GF-D8 (cell line): Measurements from ENCODE around the gene CYBC1.
"Not testable (repeated sequence)": the region's sequence is repeated elsewhere in the genome, so short reads cannot be mapped to it uniquely, and the experiment has no call there.

ENCODE experiments used
- DNase-seq: peaks from one replicate; lab custom pipeline; 2025; lab: John Stamatoyannopoulos, UW

The CYBC1 gene

DNA sequence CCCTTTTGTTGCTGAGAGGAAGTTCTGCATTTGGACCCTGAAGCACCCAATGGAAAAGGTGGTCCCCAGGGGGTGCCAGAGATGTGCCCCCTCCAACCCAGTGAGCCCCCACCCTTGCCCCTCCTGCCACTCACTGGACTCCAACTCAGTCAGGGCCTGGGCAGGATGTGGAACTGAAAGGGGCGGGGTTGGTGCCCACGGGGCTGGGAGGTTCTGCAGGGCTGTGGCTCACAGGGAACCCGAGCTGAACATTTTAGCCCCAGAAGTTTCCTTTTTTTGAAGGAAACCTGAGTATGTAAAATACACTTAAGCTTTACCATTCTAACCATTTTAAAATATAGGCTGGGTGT, 16.4 kb downstream of the CYBC1 start:
- DNase-seq, result no peak

DNA sequence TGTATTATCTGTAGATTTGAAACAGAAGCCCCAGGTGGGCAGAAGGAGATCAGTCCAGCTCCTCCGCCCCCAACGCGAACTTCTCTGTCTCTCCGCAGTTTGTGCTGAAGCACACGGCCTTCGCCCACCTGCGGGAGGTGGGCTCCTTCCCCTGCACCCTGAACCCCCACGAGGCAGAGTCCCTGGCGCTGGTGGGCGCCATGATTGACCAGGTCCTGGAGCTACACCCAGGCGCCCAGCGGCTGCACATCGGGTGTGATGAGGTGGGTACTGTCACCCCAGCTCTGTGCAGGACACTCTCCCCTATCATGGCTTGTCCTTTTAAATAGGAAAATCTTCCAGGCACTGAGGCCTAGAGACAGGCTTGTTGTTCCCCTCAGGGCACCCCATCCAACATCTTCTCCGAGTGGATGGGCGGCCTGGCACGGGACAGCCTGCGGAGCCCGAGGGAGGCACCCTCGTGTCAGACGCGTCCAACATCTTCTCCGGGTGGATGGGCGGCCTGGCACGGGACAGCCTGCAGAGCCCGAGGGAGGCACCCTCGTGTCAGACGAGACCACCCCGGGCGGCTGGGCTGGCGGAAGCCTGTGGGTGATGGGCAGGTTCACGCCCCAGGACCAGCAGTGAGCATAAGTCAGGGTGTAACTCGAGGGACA, 16.9 kb downstream of the CYBC1 start:
- no peak for DNase-seq

DNA sequence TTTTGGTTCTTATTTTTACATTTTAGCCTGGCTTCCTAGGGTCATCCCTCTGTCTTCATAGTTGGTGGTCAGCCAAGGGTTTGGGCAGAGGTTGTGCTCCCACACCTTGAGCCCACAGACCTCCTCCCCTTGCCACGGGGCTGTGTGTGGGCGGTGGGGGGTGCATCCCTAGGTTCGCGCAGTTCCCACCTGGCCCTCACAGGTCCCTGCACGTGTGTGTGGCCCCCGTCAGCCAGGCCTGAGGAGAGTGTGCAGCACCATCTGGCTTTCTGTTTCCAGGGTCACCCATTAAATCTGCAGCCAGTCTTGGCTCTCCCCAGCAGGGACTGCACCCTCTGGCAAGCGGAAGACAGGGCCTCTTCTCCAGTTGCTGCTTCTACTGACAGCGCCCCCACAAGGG, 18.5 kb downstream of the CYBC1 start:
- no peak for DNase-seq

DNA sequence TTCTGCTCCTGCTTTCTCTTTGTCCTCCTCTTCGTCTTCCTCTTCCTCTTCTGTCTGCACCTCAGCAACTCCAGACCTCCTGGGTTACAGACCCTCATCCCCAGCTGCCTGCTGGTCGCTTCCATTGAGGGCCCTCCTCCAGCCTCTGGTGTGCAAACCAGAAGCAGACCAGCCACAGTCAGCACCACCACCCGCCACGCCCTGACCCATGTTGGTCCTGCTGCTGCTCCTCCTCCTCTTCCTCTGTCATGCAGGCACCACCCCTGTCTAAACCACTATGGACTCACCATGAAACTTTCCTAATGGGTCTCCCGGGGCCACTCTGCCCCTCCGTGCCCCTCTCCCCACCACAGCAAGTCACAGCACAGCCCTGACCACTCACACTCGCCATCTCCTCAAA, 20.7 kb downstream of the CYBC1 start:
- no peak for DNase-seq

DNA sequence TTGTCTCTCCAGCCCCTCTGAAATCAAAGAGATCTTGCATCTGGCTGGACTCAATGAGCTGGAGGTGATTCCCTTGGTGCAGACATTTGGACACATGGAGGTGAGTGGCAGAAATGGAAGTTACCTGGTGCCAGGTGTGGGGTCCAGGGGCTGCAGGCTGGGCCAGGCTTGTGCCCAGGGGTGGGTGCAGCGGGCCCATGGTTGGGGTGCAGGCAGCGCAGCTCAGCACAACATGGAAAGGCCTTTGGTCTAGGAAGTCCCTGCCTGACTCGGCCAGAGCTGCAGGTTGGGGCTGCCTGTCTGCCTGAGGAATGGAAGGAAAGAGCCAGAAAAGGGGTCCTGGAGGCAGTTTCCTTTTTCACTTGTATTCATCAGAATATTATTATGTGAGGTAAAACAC, 22.0 kb downstream of the CYBC1 start:
- DNase-seq, result no peak

DNA sequence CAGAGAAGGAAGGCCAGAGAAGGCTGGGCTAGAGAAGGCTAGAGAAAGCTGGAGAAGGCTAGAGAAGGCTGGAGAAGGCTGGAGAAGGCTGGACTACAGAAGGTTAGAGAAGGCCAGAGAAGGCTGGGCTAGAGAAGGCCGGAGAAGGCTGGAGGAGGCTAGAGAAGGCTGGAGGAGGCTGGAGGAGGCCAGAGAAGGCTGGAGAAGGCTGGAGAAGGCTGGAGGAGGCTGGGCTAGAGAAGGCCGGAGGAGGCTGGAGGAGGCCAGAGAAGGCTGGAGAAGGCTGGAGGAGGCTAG, 25.7 kb downstream of the CYBC1 start:
- DNase-seq, result no peak

DNA sequence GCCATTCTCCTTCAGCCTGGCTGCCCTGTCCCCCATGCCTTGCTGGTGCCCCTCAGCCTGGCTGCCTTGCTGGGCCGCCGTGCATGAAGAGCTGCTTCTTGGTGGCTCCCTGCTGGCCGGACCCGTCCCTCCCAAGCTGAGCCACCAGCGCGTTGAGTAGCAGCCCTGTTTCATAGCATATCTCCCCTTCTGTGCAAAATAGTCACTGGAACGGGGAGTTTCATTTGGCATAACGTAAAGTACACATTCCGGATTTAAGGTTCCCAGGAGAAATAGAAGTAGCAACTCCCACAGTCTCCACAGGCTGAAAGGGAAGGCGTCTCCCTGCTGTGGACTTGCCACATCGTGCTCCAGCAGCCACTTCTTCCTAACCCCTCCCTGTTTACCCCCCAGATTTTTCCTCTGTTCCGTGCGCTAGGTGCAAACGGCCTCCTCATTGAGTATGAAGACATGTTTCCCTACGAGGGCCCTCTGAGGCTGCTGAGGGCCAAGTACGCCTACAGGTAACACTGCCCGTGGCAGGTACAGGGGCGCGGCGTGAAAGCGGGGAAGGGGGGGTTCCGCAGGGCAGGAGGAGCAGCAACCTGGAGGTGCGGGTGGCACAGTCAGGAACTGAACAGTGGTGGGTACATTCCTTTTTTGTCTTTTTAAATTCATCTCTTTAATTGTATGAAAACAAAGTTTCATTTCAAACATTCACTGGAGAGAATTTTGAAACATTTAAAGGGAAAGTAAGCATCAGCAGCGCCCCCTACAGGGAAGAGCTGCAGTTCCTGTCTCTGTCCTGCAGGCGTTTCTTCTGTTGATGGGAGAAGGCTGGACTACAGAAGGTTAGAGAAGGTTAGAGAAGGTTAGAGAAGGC, 26.3 kb downstream of the CYBC1 start:
- DNase-seq, result no peak

DNA sequence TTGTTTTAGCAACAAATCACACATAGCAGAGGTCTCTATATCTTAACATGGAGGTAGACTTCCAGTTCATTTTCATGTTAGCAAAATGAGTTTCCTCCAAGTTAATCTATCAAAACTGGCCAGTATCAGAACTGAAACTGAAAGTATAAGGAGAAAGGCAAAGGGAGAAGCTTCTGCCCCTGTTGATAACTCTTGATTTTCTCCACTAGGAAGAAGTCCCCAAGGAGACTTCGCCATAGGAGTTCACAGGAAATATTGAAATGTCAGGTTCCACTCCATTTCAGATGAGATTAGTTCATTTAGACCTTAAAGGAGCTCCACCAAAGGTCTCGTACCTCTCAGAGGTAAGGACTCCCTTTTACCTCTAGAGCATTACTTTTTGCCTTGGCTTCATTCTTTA, 31.0 kb downstream of the CYBC1 start:
- no peak for DNase-seq

DNA sequence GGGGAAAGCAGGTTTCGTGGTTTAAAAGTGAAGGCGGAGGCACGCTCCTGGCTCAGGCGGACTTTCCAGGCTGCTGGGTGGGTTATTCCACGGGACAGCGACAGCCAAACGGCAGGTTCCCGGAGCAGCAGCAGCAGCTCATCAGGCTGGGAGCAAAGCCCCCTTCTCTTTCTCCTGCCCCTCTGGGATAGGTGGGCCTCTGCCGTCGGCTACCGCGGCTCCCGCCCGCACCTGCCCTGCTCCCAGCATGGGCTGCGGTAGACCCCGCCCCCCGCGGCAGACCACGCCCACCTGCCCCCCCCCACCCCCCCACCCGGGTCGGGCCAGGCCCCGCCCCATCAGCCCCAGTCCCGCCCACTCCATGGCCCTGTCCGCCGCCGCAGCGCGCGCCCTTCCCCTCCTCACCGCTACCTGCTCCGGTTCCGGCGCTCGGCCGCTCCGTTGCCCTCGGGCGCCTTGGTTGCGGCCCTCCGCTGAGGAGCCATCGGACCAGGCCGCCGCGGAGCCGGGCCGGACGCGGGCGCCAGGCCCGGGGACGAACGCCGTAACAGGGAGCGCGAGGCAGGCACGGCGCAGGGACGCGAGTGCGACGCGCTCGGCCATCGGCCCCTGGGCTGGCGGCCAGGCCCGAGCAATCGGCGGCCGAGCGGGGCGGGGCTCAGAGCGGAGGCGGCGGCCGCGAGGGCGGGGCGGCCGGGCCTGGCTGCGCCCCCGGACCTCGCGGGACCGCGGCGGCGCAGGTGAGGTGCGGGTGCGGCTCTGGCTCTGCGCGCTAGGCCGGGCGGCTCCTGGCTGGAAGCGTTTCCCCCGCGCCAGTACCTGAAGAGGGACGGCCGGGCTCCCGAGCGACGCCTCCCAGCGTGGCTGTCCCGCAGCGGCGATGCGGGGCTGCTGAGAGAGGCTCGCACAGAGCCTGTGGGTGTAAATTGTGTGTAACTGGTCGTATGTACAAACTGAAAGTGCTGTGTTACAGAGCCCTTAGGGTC, 32.3 kb downstream of the CYBC1 start, which contains the start of the genes HEXD and OGFOD3:
TSS of gene HEXD (plus strand) at position 347 of the 986 bp plus-strand sequence. CDS start 1,453 bp downstream, outside the sequence.
TSS of gene OGFOD3 (minus strand) at position 586 of the 986 bp plus-strand sequence. CDS start at position 485, 101 bp downstream.
- DNase-seq, result peak; percentile 24

DNA sequence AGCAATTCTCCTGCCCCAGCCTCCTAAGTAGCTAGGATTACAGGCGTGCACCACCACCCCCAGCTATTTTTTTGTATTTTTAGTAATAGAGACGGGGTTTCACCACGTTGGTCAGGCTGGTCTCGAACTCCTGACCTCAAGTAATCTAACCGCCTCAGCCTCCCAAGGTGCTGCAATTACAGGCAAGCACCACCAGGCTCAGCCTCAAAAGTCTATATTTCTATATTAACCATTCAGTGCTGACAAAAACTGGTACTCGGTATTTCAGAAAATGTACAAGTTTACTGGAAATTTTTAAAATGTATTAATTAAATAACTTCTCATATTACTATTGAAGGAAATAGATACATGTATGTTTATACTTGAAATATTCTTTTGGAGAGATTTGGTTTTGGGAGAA, 33.8 kb downstream of the CYBC1 start:
- no peak for DNase-seq

DNA sequence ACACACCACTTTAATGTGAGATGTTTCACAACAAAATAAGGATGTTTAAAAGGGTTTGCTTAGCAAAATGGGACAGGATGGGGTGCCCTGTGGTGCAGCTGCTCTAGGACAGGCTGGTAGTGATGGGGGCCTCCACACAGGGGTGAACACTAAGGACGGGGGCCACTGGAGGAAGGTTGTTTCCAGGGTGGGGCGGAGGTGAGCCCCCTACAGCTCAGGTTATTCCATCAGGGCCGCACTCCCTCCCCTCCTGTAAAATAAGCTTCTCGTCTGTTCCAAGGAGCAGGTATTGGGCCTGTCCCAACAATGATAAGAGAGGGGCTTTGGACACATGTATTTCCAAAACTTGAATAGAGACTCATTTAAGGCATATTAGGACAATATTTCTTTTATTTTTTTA, 34.3 kb downstream of the CYBC1 start:
- DNase-seq, result no peak

DNA sequence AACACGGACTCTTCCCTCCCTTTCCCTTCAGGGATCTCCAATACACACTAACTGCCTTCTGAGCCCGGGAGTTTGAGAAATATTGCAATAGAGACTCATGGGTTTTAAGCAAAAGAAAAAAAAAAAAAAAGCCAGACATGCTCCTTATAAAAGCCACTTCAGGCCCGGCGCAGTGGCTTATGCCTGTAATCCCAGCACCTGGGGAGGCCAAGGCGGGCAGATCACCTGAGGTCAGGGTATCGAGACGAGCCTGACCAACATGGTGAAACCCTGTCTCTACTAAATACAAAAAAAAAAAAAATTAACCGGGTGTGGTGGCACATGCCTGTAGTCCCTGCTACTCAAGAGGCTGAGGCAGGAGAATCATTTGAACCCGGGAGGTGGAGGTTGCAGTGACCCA, 34.8 kb downstream of the CYBC1 start:
- DNase-seq, result no peak

DNA sequence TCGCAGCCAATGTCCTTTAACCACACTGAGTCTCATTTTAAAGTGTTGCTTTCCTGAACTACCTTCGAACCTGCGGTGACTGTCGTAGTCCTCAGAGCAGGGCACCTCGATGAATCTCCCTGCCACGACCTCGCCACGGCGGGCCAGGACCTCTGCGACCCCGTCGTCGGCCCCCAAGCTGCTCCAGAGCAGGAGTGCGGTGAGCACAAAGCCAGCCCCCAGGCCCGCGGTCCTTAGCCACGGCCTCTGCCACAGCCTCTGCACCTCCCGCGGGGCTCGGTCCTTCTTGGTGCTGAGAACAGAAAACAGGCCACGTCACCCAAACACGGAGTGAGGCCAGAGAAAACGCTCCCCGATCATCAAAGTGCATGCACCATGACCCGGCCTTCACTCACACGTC, 35.2 kb downstream of the CYBC1 start:
- DNase-seq, result no peak

DNA sequence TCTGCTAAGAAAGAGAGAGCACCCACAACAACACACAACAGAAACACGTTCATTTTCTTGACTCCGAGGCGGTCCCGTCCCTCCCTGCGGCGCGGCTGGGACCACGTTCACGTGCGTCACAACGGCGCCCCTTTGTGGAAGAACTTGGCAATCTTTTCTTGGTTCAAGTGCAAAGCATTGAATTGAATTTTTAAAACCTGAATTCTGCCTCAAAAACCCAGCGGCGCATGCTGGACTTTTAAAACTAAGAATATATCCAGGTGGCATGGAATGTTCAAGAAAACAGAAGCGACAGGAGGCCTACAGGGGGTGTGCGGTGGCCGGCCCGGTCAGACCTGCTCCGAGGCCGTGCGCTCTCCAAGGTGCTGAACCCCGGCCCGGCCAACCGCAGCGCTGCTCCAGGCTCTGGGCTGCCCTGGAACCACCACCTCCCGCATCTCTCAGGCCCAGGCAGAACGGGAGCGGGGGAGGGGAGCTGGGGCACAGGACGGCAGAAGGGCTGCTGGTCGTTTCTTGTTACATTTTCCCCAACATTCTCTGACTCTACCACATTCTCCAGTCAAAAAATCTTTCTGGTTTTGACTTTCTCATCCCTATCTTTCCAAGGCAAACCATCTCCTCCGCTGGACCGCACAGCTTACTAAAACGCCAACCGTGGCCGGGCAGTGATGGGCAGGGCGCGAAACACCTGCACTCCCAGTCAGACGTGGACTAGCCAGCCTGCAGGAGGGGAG, 35.8 kb downstream of the CYBC1 start:
- no peak for DNase-seq

DNA sequence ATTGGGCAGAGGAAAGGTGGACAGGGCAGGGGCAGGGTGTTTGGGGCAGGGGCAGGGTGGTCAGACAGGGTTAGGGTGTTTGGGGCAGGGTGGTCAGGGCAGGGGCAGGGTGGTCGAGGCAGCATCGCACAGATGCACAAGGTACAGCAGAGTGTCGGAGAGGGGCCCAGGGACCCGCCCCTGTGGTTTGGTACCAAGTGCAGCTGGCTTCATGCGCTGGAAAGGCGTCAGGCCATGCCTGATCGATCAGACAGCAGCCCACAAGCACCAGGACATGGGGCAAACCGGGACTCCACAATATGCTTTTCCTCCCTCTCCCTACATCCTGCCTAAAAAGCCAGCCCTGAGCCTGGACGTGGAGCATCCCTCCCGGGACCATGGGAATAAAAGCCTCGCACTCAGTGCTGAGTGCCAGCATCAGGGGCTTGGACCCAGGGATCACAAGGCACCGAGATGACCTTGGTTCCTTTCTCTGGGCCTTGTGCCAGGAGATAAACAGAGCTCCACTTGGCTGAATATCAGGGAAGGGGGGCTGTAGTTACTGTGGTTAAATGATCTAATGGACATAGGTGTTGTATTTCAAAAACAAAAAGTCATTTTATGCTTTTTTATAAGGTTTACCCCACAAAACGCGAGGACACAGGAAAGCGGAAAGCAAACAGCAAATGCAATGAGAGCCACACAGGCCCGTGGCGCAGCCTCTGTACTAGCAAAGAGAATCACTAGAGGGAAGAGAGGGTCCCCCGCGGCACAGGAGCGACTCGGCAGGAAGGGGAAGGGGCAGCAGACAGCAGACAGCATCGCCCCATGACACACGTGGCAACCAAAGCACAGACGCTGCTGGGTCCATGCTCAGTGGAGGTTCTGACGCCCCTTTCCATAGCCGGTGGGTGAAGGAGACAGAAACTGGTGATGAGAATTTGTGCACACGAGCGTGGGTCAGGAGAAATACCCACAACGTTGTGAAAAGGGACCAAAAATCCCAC, 37.7 kb downstream of the CYBC1 start:
- no peak for DNase-seq

DNA sequence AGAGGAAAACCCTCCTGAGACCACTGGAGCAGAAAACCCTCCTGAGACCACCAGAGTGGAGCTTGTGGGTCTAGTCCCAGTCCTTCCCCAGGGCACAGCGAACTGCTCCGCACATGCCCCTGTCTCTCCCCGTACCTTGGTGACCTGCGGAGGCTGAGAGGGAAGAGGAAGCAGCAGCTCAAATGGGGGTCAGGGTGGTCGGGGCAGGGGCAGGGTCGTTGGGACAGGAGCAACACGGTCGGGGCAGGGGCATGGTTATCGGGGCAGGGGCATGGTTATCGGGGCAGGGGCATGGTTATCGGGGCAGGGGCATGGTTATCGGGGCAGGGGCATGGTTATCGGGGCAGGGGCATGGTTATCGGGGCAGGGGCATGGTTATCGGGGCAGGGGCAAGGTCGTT, 38.5 kb downstream of the CYBC1 start:
- not testable (repeated sequence) for DNase-seq

DNA sequence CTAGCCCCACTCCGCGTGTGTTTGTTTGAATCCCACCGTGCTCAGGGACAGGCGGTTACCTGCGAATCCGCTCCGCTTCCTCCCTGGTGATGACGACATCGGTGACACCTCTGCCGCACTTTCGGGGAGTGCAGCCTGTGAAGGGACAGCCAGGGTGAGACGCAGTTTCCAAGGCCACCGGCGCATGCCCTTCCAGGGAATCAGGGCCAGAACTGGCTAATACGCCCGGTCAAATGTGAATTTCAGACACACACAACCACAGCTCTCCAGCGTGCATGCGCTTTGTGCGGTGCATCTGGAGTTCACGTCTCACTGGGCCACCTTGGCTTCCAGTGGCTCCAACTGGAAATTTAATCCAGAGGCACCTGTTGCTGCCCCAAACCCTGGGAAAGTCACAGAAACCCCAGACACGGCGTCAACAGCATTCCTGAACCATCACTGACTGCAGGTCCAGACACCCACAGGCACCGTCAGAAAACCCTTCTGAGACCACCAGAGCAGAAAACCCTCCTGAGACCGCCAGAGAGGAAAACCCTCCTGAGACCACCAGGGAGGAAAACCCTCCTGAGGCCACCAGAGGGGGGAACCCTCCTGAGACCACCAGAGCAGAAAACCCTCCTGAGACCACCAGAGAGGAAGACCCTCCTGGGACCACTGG, 39.0 kb downstream of the CYBC1 start:
- DNase-seq, result no peak

DNA sequence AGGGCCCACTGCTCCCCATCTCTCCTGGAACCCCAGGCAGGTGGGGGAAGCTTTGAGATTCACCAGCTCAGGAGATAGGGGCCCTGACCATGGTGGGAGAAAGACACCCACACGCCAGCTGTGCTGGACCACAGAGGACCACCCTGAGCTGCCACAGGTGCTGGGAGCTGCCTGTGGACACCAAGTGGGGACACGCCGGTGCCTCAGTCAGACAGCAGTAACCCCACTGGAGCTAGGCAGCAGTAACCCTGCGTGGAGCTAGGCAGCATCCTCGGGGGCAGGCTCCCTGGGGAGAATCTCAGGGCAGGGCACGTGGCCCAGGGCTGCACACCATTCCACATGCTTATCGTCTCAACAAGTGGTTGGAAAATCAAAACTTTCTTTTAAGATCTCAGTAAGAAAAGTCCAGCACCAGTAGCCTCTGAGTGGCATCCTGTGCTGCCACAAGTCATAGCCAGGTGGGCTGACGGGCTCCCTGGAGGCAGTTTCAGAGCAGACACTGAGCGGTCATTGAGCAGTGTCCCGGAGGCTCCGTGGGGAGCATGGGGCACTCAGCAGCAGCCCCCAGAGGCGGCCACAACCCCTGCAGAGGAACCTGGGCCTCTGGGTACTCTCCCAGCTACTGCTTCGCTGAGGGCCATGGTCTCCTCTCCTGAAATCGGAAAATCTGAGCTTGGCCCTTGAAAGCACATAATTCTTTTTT, 40.4 kb downstream of the CYBC1 start:
- DNase-seq, result no peak

DNA sequence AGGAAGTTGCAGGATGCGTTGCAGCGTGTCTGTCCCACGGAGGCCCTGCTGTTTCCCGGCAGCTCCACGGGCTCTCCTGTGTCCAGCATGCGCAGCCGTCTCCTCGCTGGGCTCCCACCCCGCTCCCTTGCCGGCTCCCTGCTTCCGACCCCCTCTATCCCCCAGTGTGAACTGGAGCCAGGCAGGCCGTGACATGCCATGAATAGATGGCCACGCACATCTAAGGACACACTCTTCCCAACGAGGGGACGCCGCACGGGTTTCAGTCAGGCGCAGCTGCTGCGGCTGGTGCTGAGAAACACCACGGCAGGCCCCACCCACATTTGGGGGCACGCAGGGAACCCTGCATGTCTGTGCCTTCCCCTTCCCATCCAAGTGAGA, 41.6 kb downstream of the CYBC1 start:
- DNase-seq, result no peak
